Bronchial epithelial cell (primary cell): ENCODE data around the gene RNF224. TPM values are rescaled to one million over a fixed set of nuclear protein-coding genes. Genes with fewer than 3 reads are reported as not detected.

Experiments used
- DNase-seq: peaks from one replicate; pipeline ENCODE4 v3.0.0-alpha.2; 2010; ENCODE audit warnings: low read depth
- FAIRE-seq: peaks from 2 replicates; lab custom pipeline; 2011; peaks lifted over from hg19 to GRCh38; lab: Jason Lieb, UNC
- H3K27me3 ChIP-seq: 2 replicates; pipeline ENCODE4 v1.5.1; 2011; ENCODE audit warnings: low read length; ENCODE audit not compliant: control insufficient read depth, insufficient read depth
- H3K36me3 ChIP-seq: 2 replicates; pipeline ENCODE4 v1.5.1; 2011; ENCODE audit warnings: low read length; ENCODE audit not compliant: control insufficient read depth, insufficient read depth
- H3K4me3 ChIP-seq: 2 replicates; pipeline ENCODE4 v1.5.1; 2011; ENCODE audit warnings: mild to moderate bottlenecking, low read depth, low read length, control low read depth
- CTCF ChIP-seq: IDR thresholded peaks from 2 replicates; pipeline ENCODE4 v1.5.1; 2011; ENCODE audit warnings: mild to moderate bottlenecking, moderate library complexity, low read length, control low read depth, inconsistent platforms; ENCODE audit not compliant: insufficient read depth, severe bottlenecking
- total RNA-seq: library from RNA; depleted of rRNA; stranded (reverse); fragments of >200 nt; gene quantifications from 2 replicates; pipeline ENCODE4 v1.2.1, GENCODE V29; 2014

Gene RNF224
- total RNA-seq, 1 donor from 2014 or later, result under 0.01 TPM

- H3K4me3 ChIP-seq, result no peak overlapping the region
- H3K27me3 ChIP-seq, result peaks cover 2% of the 10 kb centered on the region
- TF ChIP-seq CTCF, result no peak
- DNase-seq (no peak), FAIRE-seq (no peak)
- no peaks in the 10 kb centered on the region for H3K36me3 ChIP-seq
Observed at GRCh38 chr9:137233143-137233980, 6.1 kb downstream of the RNF224 start.

GRCh38 chr9:137234055-137234697 is 6.9 kb downstream of the RNF224 start:
- FAIRE-seq (no peak), DNase-seq (no peak)
- Histone ChIP-seq H3K4me3 (no peak overlapping the region), H3K27me3 (peaks cover 2% of the 10 kb centered on the region), H3K36me3 (no peaks in the 10 kb centered on the region)
- no peak for TF ChIP-seq CTCF

- H3K4me3 ChIP-seq, result no peak overlapping the region
- peaks cover 2% of the 10 kb centered on the region for H3K27me3 ChIP-seq
- H3K36me3 ChIP-seq, result no peaks in the 10 kb centered on the region
- FAIRE-seq, result no peak
- no peak for DNase-seq
- no peak for TF ChIP-seq CTCF
Observed at GRCh38 chr9:137234758-137235423, 7.6 kb downstream of the RNF224 start.

- Histone ChIP-seq H3K4me3 (no peak overlapping the region), H3K36me3 (no peaks in the 10 kb centered on the region), H3K27me3 (peaks cover 2% of the 10 kb centered on the region)
- TF ChIP-seq CTCF, result no peak
- FAIRE-seq (no peak), DNase-seq (no peak)
Observed at GRCh38 chr9:137235424-137236237, 8.3 kb downstream of the RNF224 start.

- FAIRE-seq (no peak), DNase-seq (peak; percentile 53)
- Histone ChIP-seq H3K4me3 (no peak overlapping the region), H3K36me3 (no peaks in the 10 kb centered on the region), H3K27me3 (peaks cover 2% of the 10 kb centered on the region)
- peak; percentile 96 for TF ChIP-seq CTCF
Observed at GRCh38 chr9:137236238-137236935, 9.1 kb downstream of the RNF224 start.
